ENCODE measurements around the gene IL17RB. TPM values are rescaled to one million over a fixed set of nuclear protein-coding genes. Genes with fewer than 3 reads are reported as not detected.

IL17RB gene
- total and polyA plus RNA-seq, 2 of the 8 experiments (the other 6 are each of a cell fraction or from before 2014, with no cell fraction given) = 7.0 to 24.6 TPM

DNA sequence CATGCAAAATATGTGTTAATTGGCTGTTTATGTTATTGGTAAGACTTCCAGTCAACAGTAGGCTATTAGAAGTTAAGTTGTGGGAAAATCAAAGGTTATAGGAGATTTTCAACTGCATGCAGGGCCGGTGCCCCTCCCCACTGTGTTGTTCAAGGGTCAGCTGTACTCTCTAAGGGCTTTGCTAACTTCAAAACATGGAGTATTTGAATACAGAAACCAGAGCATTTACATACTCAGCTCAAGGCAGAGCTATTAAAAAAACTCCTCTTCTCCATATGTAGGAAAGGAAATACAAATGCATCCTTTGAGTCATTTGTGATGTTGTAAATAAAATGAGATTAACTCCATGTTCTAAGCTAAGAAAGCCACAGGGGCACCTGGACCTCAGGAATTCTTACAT, 16.8 kb downstream of the IL17RB start:
- FAIRE-seq (no peak), DNase-seq (ENCODE audit: low read depth in 1 of 2, low spot score in 2 of 2) (no peak)
- Histone ChIP-seq H2AK5ac (ENCODE audit: low read depth, low read length) (no peak overlapping the region), H2BK5ac (ENCODE audit: low read depth, low read length) (no peak overlapping the region), H3K4me1 (replicated peaks in 1 of 4; ENCODE audit: control insufficient read depth in 3 of 4, insufficient read depth in 4 of 4, low read length in 3 of 4) (no peaks in the 10 kb centered on the region), H4K8ac (ENCODE audit: extremely low read depth, insufficient read depth, low read length) (no peak overlapping the region), H3K23me2 (ENCODE audit: low read depth, low read length) (no peaks in the 10 kb centered on the region), H3K4me3 (ENCODE audit: extremely low read depth in 1 of 4, insufficient read depth in 2 of 4, low read depth in 3 of 4, low read length in 4 of 4) (no peak overlapping the region), H3K79me1 (ENCODE audit: low read depth, low read length) (no peaks in the 10 kb centered on the region), H3K9ac (replicated peaks in 1 of 4; ENCODE audit: extremely low read depth in 1 of 4, low read depth in 3 of 4, low read length in 3 of 4) (no peak overlapping the region), H4K91ac (replicated peaks; ENCODE audit: insufficient read length, low read length) (no peak overlapping the region), H2BK12ac (ENCODE audit: low read depth, low read length) (no peak overlapping the region), H3K27me3 (replicated peaks in 1 of 4; ENCODE audit: control insufficient read depth in 3 of 4, extremely low read depth in 1 of 4, insufficient read depth in 3 of 4, low read length in 3 of 4) (no peaks in the 10 kb centered on the region), H2AFZ (ENCODE audit: low read length) (no peak overlapping the region), H2BK20ac (ENCODE audit: low read length) (no peak overlapping the region), H3K14ac (ENCODE audit: insufficient read length) (no peak overlapping the region), H3K4me2 (ENCODE audit: insufficient read depth in 1 of 2, low read depth in 2 of 2, low read length in 2 of 2) (no peak overlapping the region), H3K9me3 (ENCODE audit: insufficient read depth in 2 of 2, low read depth in 1 of 2, low read length in 1 of 2) (no peaks in the 10 kb centered on the region), H4K5ac (ENCODE audit: insufficient read length, low read depth, low read length) (no peak overlapping the region), H3K4ac (replicated peaks; ENCODE audit: insufficient read length, low read depth, low read length) (no peak overlapping the region), H3K79me2 (ENCODE audit: control insufficient read depth in 1 of 2, insufficient read depth in 2 of 2, low read length in 2 of 2) (no peaks in the 10 kb centered on the region), H3K36me3 (ENCODE audit: control insufficient read depth in 2 of 4, insufficient read depth in 4 of 4, low read length in 3 of 4) (peaks cover 2 to 48% (median 24%) of the 10 kb centered on the region in 4 experiments; a peak in 6 of 8 replicates), H4K20me1 (replicated peaks in 1 of 2; ENCODE audit: control insufficient read depth in 1 of 2, insufficient read depth in 2 of 2, low read length in 2 of 2) (peaks cover 2 to 4% of the 10 kb centered on the region in 2 experiments), H3K23ac (ENCODE audit: insufficient read length) (no peak overlapping the region), H2BK120ac (replicated peaks; ENCODE audit: low read depth, low read length) (no peak overlapping the region), H2BK15ac (ENCODE audit: low read length) (no peak overlapping the region), H3K27ac (ENCODE audit: low read depth, low read length) (no peak overlapping the region), H3K56ac (replicated peaks; ENCODE audit: insufficient read length, low read depth, low read length) (no peak overlapping the region), H3K18ac (ENCODE audit: extremely low read depth, low read length) (no peak overlapping the region)
- CTCF ChIA-PET (ENCODE audit: partially characterized antibody) = interaction anchor here (0.6 to 1.7 kb wide), 10 partner anchors 8 to 578 kb away, joined by 3 to 5 read pairs (median 3); no protein-coding TSS in a partner anchor
- WGBS, 2 experiments (ENCODE audit: extremely low coverage in 1 of 2, insufficient coverage in 1 of 2, insufficient read length in 1 of 2, insufficient replicate concordance in 2 of 2, low coverage in 1 of 2, low lambda C conversion rate in 2 of 2, missing lambda C conversion rate in 1 of 2) = 100% methylated on average over 1 of the region's 1 CpG; no CpG with 5 or more reads in 1 of the 2 experiments
- POLR2A ChIA-PET (ENCODE audit: partially characterized antibody) = interaction anchor here (0.7 to 0.8 kb wide), 2 partner anchors 12 to 18 kb away, joined by 3 read pairs; no protein-coding TSS in a partner anchor
- TF ChIP-seq EP300 (IDR thresholded peaks at IDR 0.05; ENCODE audit: borderline replicate concordance in 1 of 2, low read depth in 2 of 2, low read length in 2 of 2) (no peak), BCL11A (IDR thresholded peaks at IDR 0.05; ENCODE audit: low read depth in 2 of 2, low read length in 2 of 2) (no peak), CREB1 (IDR thresholded peaks at IDR 0.05) (no peak), EZH2 (IDR thresholded peaks at IDR 0.05; ENCODE audit: low read depth, low read length, severe bottlenecking) (no peak), ZNF274 (IDR thresholded peaks at IDR 0.05; ENCODE audit: borderline replicate concordance, extremely low read depth, low read length) (no peak)
